ENCODE results near the gene SLC2A4RG.

The SLC2A4RG gene

GRCh38 chr20:63778034-63778752 is 38.6 kb downstream of the SLC2A4RG start:
- no peak for FAIRE-seq

- no peak for FAIRE-seq
Measured at GRCh38 chr20:63778857-63779256, 39.3 kb downstream of the SLC2A4RG start.

DNA sequence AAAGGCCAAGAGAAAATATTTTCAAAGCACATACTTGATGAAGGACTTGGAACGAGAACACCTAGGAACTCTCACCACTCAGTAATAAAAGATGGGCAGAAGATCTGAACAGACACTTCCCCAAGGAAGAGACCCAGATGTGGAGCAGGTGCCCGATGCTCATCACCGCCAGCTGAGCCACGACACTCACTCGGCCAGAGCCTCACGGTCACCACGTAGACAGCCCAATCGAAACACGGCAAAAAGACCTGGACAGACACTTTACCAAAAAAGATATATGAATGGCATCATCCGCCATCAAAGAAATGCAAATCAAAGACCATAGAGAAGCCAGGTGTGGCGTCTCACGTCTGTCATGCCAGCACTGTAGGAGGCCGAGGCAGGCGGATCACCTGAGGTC is 41.6 kb downstream of the SLC2A4RG start:
- FAIRE-seq: no peak

DNA sequence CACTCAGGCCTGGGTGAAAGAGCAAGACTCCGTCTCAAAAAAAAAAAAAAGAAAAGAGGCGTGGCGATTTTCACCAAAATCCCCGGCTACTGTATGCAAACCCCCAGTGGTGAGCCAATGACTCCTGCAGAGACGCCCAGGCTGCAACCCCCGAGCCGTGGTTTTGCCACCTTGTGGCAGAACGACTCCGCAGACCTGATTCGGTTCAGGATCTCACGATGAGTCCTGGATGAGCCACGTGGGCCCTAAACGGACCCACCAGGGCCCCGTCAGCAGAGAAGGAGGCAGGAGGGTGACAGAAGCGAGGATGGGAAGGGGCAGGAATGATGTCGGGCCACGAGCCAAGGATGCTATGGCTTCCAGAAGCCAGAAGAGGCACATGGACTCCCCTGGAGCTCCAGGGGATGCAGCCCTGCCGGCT is 42.5 kb downstream of the SLC2A4RG start:
- FAIRE-seq: no peak

- FAIRE-seq: no peak
Measured at GRCh38 chr20:63782521-63782971, 43.0 kb downstream of the SLC2A4RG start.

GRCh38 chr20:63783970-63784369 is 44.4 kb downstream of the SLC2A4RG start:
- no peak for FAIRE-seq

DNA sequence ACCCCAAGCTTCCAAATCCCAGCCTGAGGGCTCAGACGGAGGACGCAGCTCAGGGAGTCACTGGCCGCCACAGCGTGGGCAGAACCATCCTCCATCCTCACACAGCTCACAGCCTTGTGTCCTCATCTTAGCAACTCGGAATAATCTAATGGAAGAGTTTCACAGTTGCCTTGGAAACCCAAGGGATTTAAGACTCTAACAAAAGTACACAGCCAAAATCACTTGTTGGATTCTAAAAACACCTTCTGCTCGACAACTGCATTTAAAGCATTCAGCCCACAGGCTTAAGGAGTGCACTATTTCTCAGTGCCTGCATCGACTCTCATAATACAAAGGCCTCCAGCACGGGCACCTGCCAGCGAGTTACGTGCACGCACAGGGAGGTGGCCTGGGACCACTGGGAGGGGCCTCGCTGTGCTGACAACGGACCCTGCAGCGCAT is 46.1 kb downstream of the SLC2A4RG start:
- FAIRE-seq: no peak

- FAIRE-seq: no peak
Measured at GRCh38 chr20:63787302-63787701, 47.7 kb downstream of the SLC2A4RG start.

GRCh38 chr20:63787749-63788148 is 48.2 kb downstream of the SLC2A4RG start:
- no peak for FAIRE-seq

- FAIRE-seq: no peak
Measured at GRCh38 chr20:63789836-63790571, 50.4 kb downstream of the SLC2A4RG start.

DNA sequence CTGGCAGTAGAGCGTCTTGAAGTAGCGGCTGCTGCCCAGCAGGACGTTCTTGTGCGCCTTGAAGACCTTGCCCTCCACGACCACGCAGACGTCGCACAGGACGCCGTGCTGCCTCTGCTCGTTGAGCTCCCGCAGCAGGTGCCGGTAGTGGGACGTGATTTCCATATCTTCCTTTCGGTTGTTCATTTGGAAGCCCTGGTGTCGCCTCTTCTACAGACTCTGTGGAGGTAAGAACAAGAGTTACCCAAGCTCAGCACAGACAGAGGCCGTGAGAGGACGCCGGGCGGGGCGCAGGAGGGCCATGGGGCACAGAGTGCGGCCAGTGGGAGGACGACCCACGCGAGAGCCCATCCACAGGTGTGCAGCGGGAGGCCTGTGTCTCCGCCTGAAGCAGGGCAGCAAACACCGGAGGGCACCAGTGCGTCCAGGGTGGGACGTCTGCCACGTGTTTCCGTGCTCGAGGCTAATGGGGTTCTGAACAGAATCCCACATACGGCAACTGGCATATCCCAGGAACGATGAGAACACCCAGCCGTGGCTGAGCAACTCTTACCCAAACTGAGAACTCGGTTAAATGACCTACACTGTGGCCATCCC is 51.1 kb downstream of the SLC2A4RG start:
- no peak for FAIRE-seq

- no peak for FAIRE-seq
Measured at GRCh38 chr20:63791497-63792156, 52.1 kb downstream of the SLC2A4RG start.

DNA sequence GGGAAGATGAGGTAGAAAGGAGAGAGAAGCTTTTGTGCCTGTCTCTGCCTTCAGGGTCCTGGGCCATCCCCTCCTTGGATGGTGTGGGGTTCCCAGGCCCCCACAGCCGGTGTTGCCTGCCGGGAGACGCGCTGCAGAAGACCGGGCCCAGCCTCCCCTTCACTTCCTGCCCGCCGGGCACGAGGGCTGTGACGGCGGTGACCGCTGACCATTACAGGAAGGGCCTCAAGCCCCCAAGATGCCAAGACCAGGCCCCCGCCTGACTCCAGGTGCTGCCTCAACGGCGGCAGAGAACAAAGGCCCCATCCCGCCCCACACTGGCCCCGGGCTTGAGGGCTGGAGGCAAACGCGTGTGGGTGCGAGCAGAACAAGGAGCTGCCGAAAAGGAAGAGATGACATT is 53.3 kb downstream of the SLC2A4RG start:
- FAIRE-seq: no peak
